Endothelial cell of umbilical vein (primary cell): Measurements from ENCODE around the gene COL23A1. TPM values are rescaled to one million over a fixed set of nuclear protein-coding genes. Genes with fewer than 3 reads are reported as not detected.

Source experiments
- BruUV-seq: library from RNA; stranded (reverse); fragments of 400-500 nt; replicated peaks from 2 replicates; lab custom pipeline; 2021; lab: Mats Ljungman, UMichigan
- CTCF ChIA-PET: fragments of 300-600, 350-600 bp; sonication (Branson Sonifier 250); formaldehyde crosslinking; loops from one replicate; lab custom pipeline; 2021; ENCODE audit warnings: antibody characterized with exemption, inconsistent platforms; lab: Charles Lee
- POLR2A ChIA-PET: fragments of 300-600, 350-600 bp; sonication (Branson Sonifier 250); formaldehyde crosslinking; loops from one replicate; lab custom pipeline; 2021; ENCODE audit warnings: antibody characterized with exemption, inconsistent platforms; lab: Charles Lee
- DNase-seq: peaks from one replicate; pipeline ENCODE4 v3.0.0-alpha.2; 2011; ENCODE audit warnings: low read depth, low spot score
- FAIRE-seq: peaks from 2 replicates; lab custom pipeline; 2011; peaks lifted over from hg19 to GRCh38; lab: Jason Lieb, UNC
- H2AFZ ChIP-seq: 2 replicates; pipeline ENCODE4 v1.6.0; 2012; ENCODE audit warnings: low read depth, low read length, control low read depth, inconsistent platforms
- H3K27ac ChIP-seq: 2 replicates; pipeline ENCODE4 v1.5.1; 2011; ENCODE audit warnings: low read depth, mild to moderate bottlenecking, control low read depth, low read length, moderate library complexity; ENCODE audit not compliant: insufficient read depth
- H3K27me3 ChIP-seq, 2 experiments: 2 replicates each; pipeline versions ENCODE4 v1.6.0 to v1.6.1; 2011; ENCODE audit warnings: low read length in 2 of 2, mixed read lengths in 1 of 2; ENCODE audit not compliant: control insufficient read depth in 2 of 2, insufficient read depth in 2 of 2
- H3K36me3 ChIP-seq, 2 experiments: 2 replicates in 1 of 2; 3 replicates in 1 of 2; pipeline ENCODE4 v1.5.1; 2011; ENCODE audit warnings: low read length in 2 of 2, mild to moderate bottlenecking in 1 of 2, moderate library complexity in 1 of 2; ENCODE audit not compliant: control insufficient read depth in 2 of 2, insufficient read depth in 2 of 2; ENCODE audit errors: extremely low read depth in 1 of 2
- H3K4me1 ChIP-seq: 3 replicates; pipeline ENCODE4 v1.5.1; 2011; ENCODE audit warnings: mild to moderate bottlenecking, low read length; ENCODE audit not compliant: control insufficient read depth, insufficient read depth; ENCODE audit errors: extremely low read depth
- H3K4me2 ChIP-seq: 2 replicates; pipeline ENCODE4 v1.6.1; 2011; ENCODE audit warnings: low read length, control low read depth, mixed read lengths; ENCODE audit not compliant: insufficient read depth
- H3K4me3 ChIP-seq, 3 experiments: fragments of 200-600 bp in 1 of 3; sonication (generic), shearing (Covaris generic) in 1 of 3; replicated peaks in 1 of 3; 2 replicates each; pipeline ENCODE4 v1.5.1; 2011 to 2016; ENCODE audit warnings: control low read depth in 3 of 3, low read length in 3 of 3, mild to moderate bottlenecking in 2 of 3, inconsistent platforms in 1 of 3, low read depth in 1 of 3, moderate library complexity in 1 of 3; ENCODE audit not compliant: insufficient read depth in 1 of 3
- H3K79me2 ChIP-seq: 2 replicates; pipeline ENCODE4 v1.6.0; 2012; ENCODE audit warnings: low read length, inconsistent platforms; ENCODE audit not compliant: control insufficient read depth, insufficient read depth
- H3K9ac ChIP-seq: replicated peaks from 2 replicates; pipeline ENCODE3; 2011; ENCODE audit warnings: low read length, control low read depth; ENCODE audit not compliant: insufficient read depth; ENCODE audit errors: extremely low read depth
- H3K9me1 ChIP-seq: replicated peaks from 3 replicates; pipeline ENCODE4 v1.6.0; 2011; ENCODE audit warnings: mild to moderate bottlenecking, low read length; ENCODE audit not compliant: control insufficient read depth, insufficient read depth; ENCODE audit errors: extremely low read depth
- H3K9me3 ChIP-seq: replicated peaks from 2 replicates; pipeline ENCODE4 v1.5.1; 2012; ENCODE audit warnings: low read length, inconsistent platforms; ENCODE audit not compliant: control insufficient read depth, insufficient read depth
- H4K20me1 ChIP-seq: replicated peaks from 2 replicates; pipeline ENCODE3; 2011; ENCODE audit warnings: mild to moderate bottlenecking, low read length; ENCODE audit not compliant: control insufficient read depth, insufficient read depth; ENCODE audit errors: extremely low read depth
- EZH2 ChIP-seq: IDR thresholded peaks from 2 replicates; pipeline ENCODE4 v1.6.1; 2012; ENCODE audit warnings: borderline replicate concordance, low read depth, mild to moderate bottlenecking, moderate library complexity, low read length, inconsistent platforms; ENCODE audit not compliant: severe bottlenecking
- FOS ChIP-seq: IDR thresholded peaks from 2 replicates; pipeline ENCODE4 v1.6.1; 2011; ENCODE audit warnings: mild to moderate bottlenecking, low read length, moderate library complexity, borderline replicate concordance; ENCODE audit not compliant: insufficient read depth
- GATA2 ChIP-seq: IDR thresholded peaks from 2 replicates; pipeline ENCODE4 v1.7.0; 2011; ENCODE audit warnings: low read depth, mild to moderate bottlenecking, moderate library complexity, mixed read lengths, low read length; ENCODE audit not compliant: insufficient read length, insufficient read depth
- JUN ChIP-seq: IDR thresholded peaks from 2 replicates; pipeline ENCODE4 v1.6.1; 2011; ENCODE audit warnings: borderline replicate concordance, low read depth; ENCODE audit not compliant: insufficient read length, insufficient read depth
- MYC ChIP-seq: IDR thresholded peaks from one replicate; pipeline ENCODE4 v1.6.1; 2011; ENCODE audit warnings: mild to moderate bottlenecking, low read depth, low read length
- POLR2A ChIP-seq: IDR thresholded peaks from 2 replicates; pipeline ENCODE4 v1.6.1; 2012; ENCODE audit warnings: low read depth, mild to moderate bottlenecking, control low read depth, low read length
- POLR2AphosphoS5 ChIP-seq: IDR thresholded peaks from 2 replicates; pipeline ENCODE4 v1.6.1; 2012; ENCODE audit warnings: low read depth, mild to moderate bottlenecking, control low read depth, low read length, moderate library complexity; ENCODE audit not compliant: insufficient read depth
- dilution Hi-C: fragments of 300-500 bp; cut with MboI; formaldehyde crosslinking; loops from one replicate; pipeline ENCODE4 v1.15.0; 2019; ENCODE audit warnings: low sequenced_read_pairs; ENCODE audit not compliant: extremely low pct_ligation_motif_present
- intact Hi-C: fragments of 100-400 bp; cut with micrococcal nuclease; formaldehyde crosslinking; loops from one replicate; pipeline ENCODE4 v1.10.0; 2022
- polyA plus RNA-seq, 4 experiments: library from polyadenylated mRNA; depleted of rRNA in 3 of 4; stranded (reverse) in 3 of 4; unstranded in 1 of 4; fragments of >200 nt; gene quantifications; 2 replicates each; pipeline versions ENCODE4 v1.2.1 to v1.2.3, GENCODE V29; 2011 to 2012; ENCODE audit warnings: missing spikeins in 1 of 4
- total RNA-seq: library from RNA; stranded (reverse); gene quantifications from 2 replicates; pipeline ENCODE4 v1.2.3, GENCODE V29; 2021
- TF ChIP-seq, protein P1 (sequence below), 2 donors: IDR thresholded peaks; 1 replicate in 1 of 2; 2 replicates in 1 of 2; pipeline ENCODE4 v1.5.1; 2011; ENCODE audit warnings: low read length in 2 of 2, mild to moderate bottlenecking in 2 of 2, moderate library complexity in 2 of 2, control low read depth in 1 of 2, inconsistent platforms in 1 of 2, low read depth in 1 of 2; ENCODE audit not compliant: insufficient read depth in 1 of 2; ENCODE audit errors: extremely low read depth in 1 of 2
- TF ChIP-seq, protein P2 (sequence below): IDR thresholded peaks from 2 replicates; pipeline ENCODE4 v1.6.1; 2011; ENCODE audit not compliant: insufficient read depth, insufficient read length

COL23A1 gene
- total and polyA plus RNA-seq, 2 donors (not counting 3 experiments of a cell fraction or from before 2014, with no cell fraction given) = not detected

GRCh38 chr5:178335302-178336030 lies 254.7 kb downstream of the COL23A1 start:
- Histone ChIP-seq H3K79me2 (no peaks in the 10 kb centered on the region), H3K4me1 (no peaks in the 10 kb centered on the region), H3K27ac (no peak overlapping the region), H3K9ac (no peak overlapping the region), H3K36me3 (no peaks in the 10 kb centered on the region), H3K4me2 (no peak overlapping the region), H3K4me3 (no peak overlapping the region), H2AFZ (no peak overlapping the region), H3K9me1 (no peaks in the 10 kb centered on the region), H3K27me3 (no peaks in the 10 kb centered on the region), H4K20me1 (no peaks in the 10 kb centered on the region), H3K9me3 (no peaks in the 10 kb centered on the region)
- CTCF ChIA-PET = no interaction called here
- intact Hi-C loops (no loop called here), dilution Hi-C loops (no loop called here)
- no TSS peak for BruUV-seq
- TF ChIP-seq FOS (no peak), MYC (no peak), JUN (no peak), POLR2A (no peak), EZH2 (no peak), POLR2AphosphoS5 (no peak), GATA2 (no peak)
- TF ChIP-seq, protein P1, sequence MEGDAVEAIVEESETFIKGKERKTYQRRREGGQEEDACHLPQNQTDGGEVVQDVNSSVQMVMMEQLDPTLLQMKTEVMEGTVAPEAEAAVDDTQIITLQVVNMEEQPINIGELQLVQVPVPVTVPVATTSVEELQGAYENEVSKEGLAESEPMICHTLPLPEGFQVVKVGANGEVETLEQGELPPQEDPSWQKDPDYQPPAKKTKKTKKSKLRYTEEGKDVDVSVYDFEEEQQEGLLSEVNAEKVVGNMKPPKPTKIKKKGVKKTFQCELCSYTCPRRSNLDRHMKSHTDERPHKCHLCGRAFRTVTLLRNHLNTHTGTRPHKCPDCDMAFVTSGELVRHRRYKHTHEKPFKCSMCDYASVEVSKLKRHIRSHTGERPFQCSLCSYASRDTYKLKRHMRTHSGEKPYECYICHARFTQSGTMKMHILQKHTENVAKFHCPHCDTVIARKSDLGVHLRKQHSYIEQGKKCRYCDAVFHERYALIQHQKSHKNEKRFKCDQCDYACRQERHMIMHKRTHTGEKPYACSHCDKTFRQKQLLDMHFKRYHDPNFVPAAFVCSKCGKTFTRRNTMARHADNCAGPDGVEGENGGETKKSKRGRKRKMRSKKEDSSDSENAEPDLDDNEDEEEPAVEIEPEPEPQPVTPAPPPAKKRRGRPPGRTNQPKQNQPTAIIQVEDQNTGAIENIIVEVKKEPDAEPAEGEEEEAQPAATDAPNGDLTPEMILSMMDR (IDR thresholded peaks at IDR 0.05; ENCODE audit: extremely low read depth in 1 of 2, insufficient read depth in 1 of 2, low read depth in 1 of 2, low read length in 2 of 2) = no peak
- TF ChIP-seq, protein P2, sequence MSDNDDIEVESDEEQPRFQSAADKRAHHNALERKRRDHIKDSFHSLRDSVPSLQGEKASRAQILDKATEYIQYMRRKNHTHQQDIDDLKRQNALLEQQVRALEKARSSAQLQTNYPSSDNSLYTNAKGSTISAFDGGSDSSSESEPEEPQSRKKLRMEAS = no peak
- no peak for FAIRE-seq
- POLR2A ChIA-PET = no interaction called here
- DNase-seq = no peak
